HCT116 (cell line): ENCODE results near the gene LRRC9. TPM values are rescaled to one million over a fixed set of nuclear protein-coding genes. Genes with fewer than 3 reads are reported as not detected.

Experiments
- ATAC-seq: fragments of 200-7000 bp; cut with Tn5 transposase; 2 replicates; pipeline ENCODE4 v1.9.1; 2020; ENCODE audit warnings: mild to moderate bottlenecking, moderate library complexity
- BruUV-seq: library from RNA; stranded (reverse); fragments of 400-500 nt; replicated peaks from 2 replicates; lab custom pipeline; 2021; lab: Mats Ljungman, UMichigan
- CTCF ChIA-PET: fragments of 300-600 bp; sonication (Branson Sonifier 250); formaldehyde crosslinking; loops from one replicate; lab custom pipeline; 2021; ENCODE audit warnings: antibody characterized with exemption; lab: Charles Lee
- POLR2A ChIA-PET: fragments of 300-600, 350-600 bp; sonication (Branson Sonifier 250); formaldehyde crosslinking; loops from one replicate; lab custom pipeline; 2021; ENCODE audit warnings: antibody characterized with exemption; lab: Charles Lee
- RAD21 ChIA-PET, 2 experiments: fragments of 300-600 bp; sonication (Branson Sonifier 250); formaldehyde crosslinking; loops; one replicate each; lab custom pipeline; 2023; ENCODE audit warnings: low total read pairs in 2 of 2; ENCODE audit not compliant: uncharacterized antibody in 2 of 2, unreplicated experiment in 2 of 2, low non-redundant PET in 1 of 2; lab: Charles Lee
- DNase-seq: peaks from one replicate; pipeline ENCODE4 v3.0.0-alpha.2; 2010; ENCODE audit warnings: low read depth, low spot score
- H2AFZ ChIP-seq: fragments of 200-600 bp; shearing (Covaris generic), sonication (generic); 2 replicates; pipeline ENCODE4 v1.6.1; 2017; ENCODE audit warnings: low read depth, mixed run types, mixed read lengths, antibody characterized with exemption, low read length; ENCODE audit not compliant: poor library complexity, severe bottlenecking
- H3K27ac ChIP-seq: 2 replicates; pipeline ENCODE4 v1.5.1; 2012; ENCODE audit warnings: low read depth, low read length
- H3K27me3 ChIP-seq: fragments of 200-600 bp; sonication (generic); 2 replicates; pipeline ENCODE4 v1.6.1; 2016; ENCODE audit warnings: mixed run types, low read length, mixed read lengths; ENCODE audit not compliant: insufficient read depth
- H3K36me3 ChIP-seq, 2 experiments: fragments of 200-500 bp in 1 of 2; fragments of 200-600 bp in 1 of 2; sonication (Bioruptor generic) in 1 of 2; sonication (generic) in 1 of 2; 2 replicates each; pipeline versions ENCODE4 v1.5.1 to v1.6.1; 2014 to 2016; ENCODE audit warnings: low read length in 2 of 2, inconsistent platforms in 1 of 2, mixed read lengths in 1 of 2, mixed run types in 1 of 2; ENCODE audit not compliant: insufficient read depth in 2 of 2, control insufficient read depth in 1 of 2
- H3K4me1 ChIP-seq, 2 experiments: fragments of 200-600 bp in 1 of 2; sonication (generic) in 1 of 2; 2 replicates each; pipeline versions ENCODE4 v1.5.1 to v1.6.1; 2012 to 2017; ENCODE audit warnings: low read length in 2 of 2, inconsistent platforms in 1 of 2, mild to moderate bottlenecking in 1 of 2, mixed read lengths in 1 of 2, mixed run types in 1 of 2, moderate library complexity in 1 of 2; ENCODE audit not compliant: insufficient read depth in 2 of 2, control insufficient read depth in 1 of 2
- H3K4me2 ChIP-seq: fragments of 200-600 bp; sonication (generic); 2 replicates; pipeline ENCODE4 v1.6.1; 2017; ENCODE audit warnings: mixed run types, low read length, mixed read lengths
- H3K4me3 ChIP-seq, 2 experiments: fragments of 200-600 bp in 1 of 2; sonication (generic) in 1 of 2; replicated peaks in 1 of 2; 2 replicates each; pipeline ENCODE4 v1.5.1; 2011 to 2016; ENCODE audit warnings: low read length in 2 of 2, control low read depth in 1 of 2, low read depth in 1 of 2, mild to moderate bottlenecking in 1 of 2, mixed read lengths in 1 of 2, mixed run types in 1 of 2
- H3K79me2 ChIP-seq: fragments of 200-600 bp; sonication (generic); 2 replicates; pipeline ENCODE4 v1.6.1; 2017; ENCODE audit warnings: mild to moderate bottlenecking, mixed run types, low read length, moderate library complexity, mixed read lengths; ENCODE audit not compliant: insufficient read depth
- H3K9ac ChIP-seq: fragments of 200-600 bp; sonication (generic); 2 replicates; pipeline ENCODE4 v1.6.1; 2016; ENCODE audit warnings: low read length, mixed read lengths
- H3K9me2 ChIP-seq: fragments of 200-600 bp; sonication (generic), shearing (Covaris generic); 2 replicates; pipeline ENCODE4 v1.6.1; 2017; ENCODE audit warnings: mixed run types, mild to moderate bottlenecking, moderate library complexity; ENCODE audit not compliant: insufficient read depth
- H3K9me3 ChIP-seq, 2 experiments: fragments of 200-500 bp in 1 of 2; fragments of 200-600 bp in 1 of 2; sonication (Bioruptor generic) in 1 of 2; sonication (generic) in 1 of 2; 2 replicates each; pipeline ENCODE4 v1.6.1; 2014 to 2017; ENCODE audit warnings: low read length in 2 of 2, mixed read lengths in 2 of 2, inconsistent platforms in 1 of 2, low read depth in 1 of 2, mild to moderate bottlenecking in 1 of 2, mixed run types in 1 of 2, moderate library complexity in 1 of 2; ENCODE audit not compliant: control insufficient read depth in 1 of 2, insufficient read depth in 1 of 2
- H4K20me1 ChIP-seq: fragments of 200-600 bp; sonication (generic), shearing (Covaris generic); 2 replicates; pipeline ENCODE4 v1.6.1; 2017; ENCODE audit warnings: mixed run types, mild to moderate bottlenecking, moderate library complexity; ENCODE audit not compliant: insufficient read depth
- CEBPB ChIP-seq: IDR thresholded peaks from 2 replicates; pipeline ENCODE4 v1.6.1; 2012; ENCODE audit warnings: low read depth
- EGR1 ChIP-seq: IDR thresholded peaks from 2 replicates; pipeline ENCODE4 v1.6.1; 2012; ENCODE audit warnings: low read depth
- EZH2phosphoT487 ChIP-seq: fragments of 200-600 bp; IDR thresholded peaks from 2 replicates; pipeline ENCODE4 v1.6.1; 2018; ENCODE audit warnings: antibody characterized with exemption, borderline replicate concordance
- JUND ChIP-seq: IDR thresholded peaks from 2 replicates; pipeline ENCODE4 v1.6.1; 2012
- POLR2A ChIP-seq: IDR thresholded peaks from 2 replicates; pipeline ENCODE4 v1.7.0; 2011; ENCODE audit warnings: borderline replicate concordance; ENCODE audit not compliant: insufficient read depth, insufficient read length; ENCODE audit errors: extremely low read depth
- POLR2AphosphoS5 ChIP-seq: IDR thresholded peaks from 2 replicates; pipeline ENCODE4 v1.6.1; 2011; ENCODE audit warnings: mild to moderate bottlenecking, low read depth, low read length, moderate library complexity
- SP1 ChIP-seq: IDR thresholded peaks from 2 replicates; pipeline ENCODE4 v1.6.1; 2012; ENCODE audit warnings: low read depth
- TCF7L2 ChIP-seq: IDR thresholded peaks from 2 replicates; pipeline ENCODE4 v1.7.0; 2011; ENCODE audit warnings: borderline replicate concordance, inconsistent platforms; ENCODE audit not compliant: insufficient read depth, insufficient read length; ENCODE audit errors: extremely low read depth
- YY1 ChIP-seq: IDR thresholded peaks from 2 replicates; pipeline ENCODE4 v1.6.1; 2011; ENCODE audit warnings: low read length, low read depth, moderate library complexity, mild to moderate bottlenecking; ENCODE audit not compliant: insufficient replicate concordance; ENCODE audit errors: extremely low read depth
- ZFX ChIP-seq: fragments of 450-650 bp; IDR thresholded peaks from 2 replicates; pipeline ENCODE4 v1.6.1; 2017
- ZNF274 ChIP-seq: fragments of 200-500 bp; sonication (Bioruptor generic); IDR thresholded peaks from 2 replicates; pipeline ENCODE4 v1.6.1; 2014; ENCODE audit warnings: mild to moderate bottlenecking, low read depth, low read length, inconsistent platforms
- intact Hi-C: fragments of 100-400 bp; cut with micrococcal nuclease; formaldehyde crosslinking; loops from 2 replicates; pipeline ENCODE4 v1.10.0; 2022
- total RNA-seq: library from RNA; stranded (reverse); gene quantifications from one replicate; pipeline ENCODE4 v1.2.1, GENCODE V29; 2021; ENCODE audit not compliant: unreplicated experiment
- TF ChIP-seq, protein P1 (sequence below): IDR thresholded peaks from 2 replicates; pipeline ENCODE4 v1.6.1; 2011; ENCODE audit warnings: mild to moderate bottlenecking, low read length, moderate library complexity; ENCODE audit not compliant: insufficient replicate concordance; ENCODE audit errors: extremely low read depth
- TF ChIP-seq, protein P2 (sequence below): IDR thresholded peaks from 2 replicates; pipeline ENCODE4 v1.6.1; 2012

LRRC9 gene
- total RNA-seq, 1 experiment from 2014 or later: not detected

DNA sequence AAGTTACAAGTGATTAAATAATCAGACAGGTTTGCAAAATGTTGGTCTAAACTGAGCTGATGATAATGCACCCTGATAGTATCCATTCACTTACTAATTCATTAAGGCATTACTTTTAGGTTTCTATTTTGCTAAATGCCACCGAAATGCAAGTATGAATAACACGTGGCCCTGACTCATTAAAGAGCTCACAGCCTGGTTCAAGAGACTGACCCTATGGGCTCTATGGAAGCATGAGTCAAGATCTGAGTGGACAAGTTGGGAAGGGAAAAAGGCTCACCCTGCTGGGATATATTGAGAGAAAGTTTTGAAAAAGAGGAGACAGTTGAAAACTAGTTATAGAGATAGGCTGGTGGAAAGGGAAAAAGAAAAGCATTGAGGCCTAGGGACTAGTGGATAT, 14.8 kb upstream of the LRRC9 start:
- no peak for DNase-seq
- TF ChIP-seq POLR2A: no peak
- no peak for TF ChIP-seq EZH2phosphoT487
- no peak for TF ChIP-seq ZFX
- TF ChIP-seq POLR2AphosphoS5: no peak
- TF ChIP-seq, protein P1, sequence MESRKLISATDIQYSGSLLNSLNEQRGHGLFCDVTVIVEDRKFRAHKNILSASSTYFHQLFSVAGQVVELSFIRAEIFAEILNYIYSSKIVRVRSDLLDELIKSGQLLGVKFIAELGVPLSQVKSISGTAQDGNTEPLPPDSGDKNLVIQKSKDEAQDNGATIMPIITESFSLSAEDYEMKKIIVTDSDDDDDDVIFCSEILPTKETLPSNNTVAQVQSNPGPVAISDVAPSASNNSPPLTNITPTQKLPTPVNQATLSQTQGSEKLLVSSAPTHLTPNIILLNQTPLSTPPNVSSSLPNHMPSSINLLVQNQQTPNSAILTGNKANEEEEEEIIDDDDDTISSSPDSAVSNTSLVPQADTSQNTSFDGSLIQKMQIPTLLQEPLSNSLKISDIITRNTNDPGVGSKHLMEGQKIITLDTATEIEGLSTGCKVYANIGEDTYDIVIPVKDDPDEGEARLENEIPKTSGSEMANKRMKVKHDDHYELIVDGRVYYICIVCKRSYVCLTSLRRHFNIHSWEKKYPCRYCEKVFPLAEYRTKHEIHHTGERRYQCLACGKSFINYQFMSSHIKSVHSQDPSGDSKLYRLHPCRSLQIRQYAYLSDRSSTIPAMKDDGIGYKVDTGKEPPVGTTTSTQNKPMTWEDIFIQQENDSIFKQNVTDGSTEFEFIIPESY: no peak
- TF ChIP-seq YY1: no peak
- TF ChIP-seq, protein P2, sequence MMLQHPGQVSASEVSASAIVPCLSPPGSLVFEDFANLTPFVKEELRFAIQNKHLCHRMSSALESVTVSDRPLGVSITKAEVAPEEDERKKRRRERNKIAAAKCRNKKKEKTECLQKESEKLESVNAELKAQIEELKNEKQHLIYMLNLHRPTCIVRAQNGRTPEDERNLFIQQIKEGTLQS: no peak
- TF ChIP-seq ZNF274: no peak
- TF ChIP-seq TCF7L2: no peak
- no peak for TF ChIP-seq JUND
- TF ChIP-seq SP1: no peak
- TF ChIP-seq EGR1: no peak
- TF ChIP-seq CEBPB: no peak
- ATAC-seq: no peak
- Histone ChIP-seq H3K27ac (no peak overlapping the region), H3K4me1 (no peaks in the 10 kb centered on the region), H3K4me3 (no peak overlapping the region), H4K20me1 (no peaks in the 10 kb centered on the region), H3K27me3 (no peaks in the 10 kb centered on the region), H3K4me2 (no peak overlapping the region), H3K9ac (no peak overlapping the region), H2AFZ (no peak overlapping the region), H3K9me3 (no peaks in the 10 kb centered on the region), H3K79me2 (no peaks in the 10 kb centered on the region), H3K36me3 (no peaks in the 10 kb centered on the region), H3K9me2 (no peaks in the 10 kb centered on the region)
- ChIA-PET RAD21 (no interaction called here), CTCF (no interaction called here), POLR2A (no interaction called here)
- BruUV-seq: no TSS peak
- intact Hi-C loops: no loop called here
